Measurements from ENCODE around the gene EPB41. TPM values are rescaled to one million over a fixed set of nuclear protein-coding genes. Genes with fewer than 3 reads are reported as not detected.

The EPB41 gene
- total RNA-seq, 1 donor from 2014 or later: 15.5 TPM

DNA sequence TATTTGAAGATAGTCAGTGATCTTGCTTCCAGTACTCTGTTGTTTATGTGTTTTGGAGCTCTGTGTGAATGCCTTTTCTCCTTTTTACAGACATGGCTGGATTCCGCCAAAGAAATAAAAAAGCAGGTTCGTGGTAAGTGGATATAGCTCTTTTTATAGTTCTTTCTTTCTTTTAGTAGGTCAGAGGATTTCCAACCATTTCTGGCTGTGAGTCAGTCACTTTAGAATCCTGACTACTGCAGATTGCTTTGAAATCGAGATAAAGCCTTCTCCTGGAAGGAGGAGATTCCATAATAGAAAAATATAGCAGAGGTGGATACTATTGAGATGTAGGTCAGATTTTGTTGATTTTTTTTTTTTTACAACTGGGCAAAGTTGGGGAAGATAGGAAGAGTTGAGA lies 97.4 kb downstream of the EPB41 start:
- TF ChIP-seq, protein P1, sequence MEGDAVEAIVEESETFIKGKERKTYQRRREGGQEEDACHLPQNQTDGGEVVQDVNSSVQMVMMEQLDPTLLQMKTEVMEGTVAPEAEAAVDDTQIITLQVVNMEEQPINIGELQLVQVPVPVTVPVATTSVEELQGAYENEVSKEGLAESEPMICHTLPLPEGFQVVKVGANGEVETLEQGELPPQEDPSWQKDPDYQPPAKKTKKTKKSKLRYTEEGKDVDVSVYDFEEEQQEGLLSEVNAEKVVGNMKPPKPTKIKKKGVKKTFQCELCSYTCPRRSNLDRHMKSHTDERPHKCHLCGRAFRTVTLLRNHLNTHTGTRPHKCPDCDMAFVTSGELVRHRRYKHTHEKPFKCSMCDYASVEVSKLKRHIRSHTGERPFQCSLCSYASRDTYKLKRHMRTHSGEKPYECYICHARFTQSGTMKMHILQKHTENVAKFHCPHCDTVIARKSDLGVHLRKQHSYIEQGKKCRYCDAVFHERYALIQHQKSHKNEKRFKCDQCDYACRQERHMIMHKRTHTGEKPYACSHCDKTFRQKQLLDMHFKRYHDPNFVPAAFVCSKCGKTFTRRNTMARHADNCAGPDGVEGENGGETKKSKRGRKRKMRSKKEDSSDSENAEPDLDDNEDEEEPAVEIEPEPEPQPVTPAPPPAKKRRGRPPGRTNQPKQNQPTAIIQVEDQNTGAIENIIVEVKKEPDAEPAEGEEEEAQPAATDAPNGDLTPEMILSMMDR (conservative IDR thresholded peaks at IDR 0.05; ENCODE audit: low read depth, low read length): no peak
- no peak for DNase-seq (ENCODE audit: low read depth)

DNA sequence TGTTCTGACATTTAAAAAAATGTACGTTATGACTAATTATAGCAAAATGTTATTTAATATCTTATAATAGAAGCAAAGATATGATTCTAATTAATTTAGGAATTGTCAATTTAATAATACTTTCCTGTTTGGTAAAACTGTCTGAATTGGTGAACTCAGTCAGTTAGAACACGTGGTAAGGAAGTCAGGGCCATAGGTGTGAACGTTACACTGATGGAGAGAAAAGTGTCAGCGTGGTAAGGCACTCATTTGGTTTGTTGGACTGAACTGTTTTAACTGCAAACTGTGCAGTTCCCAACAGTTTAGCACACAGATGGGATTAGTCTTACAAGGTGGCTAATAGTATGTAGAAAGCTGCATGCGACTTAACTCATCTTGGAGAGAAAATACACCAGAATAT lies 102.9 kb downstream of the EPB41 start:
- no peak overlapping the region for H3K4me3 ChIP-seq (ENCODE audit: low read depth, low read length)
- TF ChIP-seq, protein P1 (conservative IDR thresholded peaks at IDR 0.05; ENCODE audit: low read depth, low read length): no peak
- no peak for DNase-seq (ENCODE audit: low read depth)

More for the DNA sequence above, 97.4 kb downstream of the EPB41 start:
- H3K4me3 ChIP-seq (ENCODE audit: low read depth, low read length): no peak overlapping the region

- no peak for DNase-seq (ENCODE audit: low read depth)
- TF ChIP-seq, protein P1 (conservative IDR thresholded peaks at IDR 0.05; ENCODE audit: low read depth, low read length): no peak
- H3K4me3 ChIP-seq (ENCODE audit: low read depth, low read length): no peak overlapping the region
Measured at GRCh38 chr1:29017975-29018712, 103.8 kb downstream of the EPB41 start.

GRCh38 chr1:29022620-29023019 lies 108.3 kb downstream of the EPB41 start:
- no peak for DNase-seq (ENCODE audit: low read depth)
- no peak overlapping the region for H3K4me3 ChIP-seq (ENCODE audit: low read depth, low read length)
- TF ChIP-seq, protein P1 (conservative IDR thresholded peaks at IDR 0.05; ENCODE audit: low read depth, low read length): no peak

DNA sequence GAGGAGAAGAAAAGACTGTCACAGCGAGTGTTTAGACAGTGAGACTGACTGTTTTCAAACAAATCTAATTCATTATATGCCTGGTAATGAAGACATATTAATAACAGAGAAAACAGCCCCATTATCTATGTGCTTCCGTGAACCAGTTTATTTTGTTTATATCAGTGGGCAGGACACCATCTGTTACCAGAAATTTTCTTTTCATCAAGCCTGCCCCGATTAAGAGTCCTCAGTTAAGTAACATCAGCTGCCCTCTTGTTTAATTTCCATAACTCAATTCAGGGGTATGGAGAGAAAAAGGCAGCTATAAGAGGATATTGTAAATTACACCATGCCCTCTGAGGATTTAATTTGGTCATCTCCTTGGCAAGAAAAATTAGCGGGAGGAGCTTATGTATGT lies 115.3 kb downstream of the EPB41 start:
- TF ChIP-seq, protein P1 (conservative IDR thresholded peaks at IDR 0.05; ENCODE audit: low read depth, low read length): no peak
- no peak for DNase-seq (ENCODE audit: low read depth)
- no peak overlapping the region for H3K4me3 ChIP-seq (ENCODE audit: low read depth, low read length)

DNA sequence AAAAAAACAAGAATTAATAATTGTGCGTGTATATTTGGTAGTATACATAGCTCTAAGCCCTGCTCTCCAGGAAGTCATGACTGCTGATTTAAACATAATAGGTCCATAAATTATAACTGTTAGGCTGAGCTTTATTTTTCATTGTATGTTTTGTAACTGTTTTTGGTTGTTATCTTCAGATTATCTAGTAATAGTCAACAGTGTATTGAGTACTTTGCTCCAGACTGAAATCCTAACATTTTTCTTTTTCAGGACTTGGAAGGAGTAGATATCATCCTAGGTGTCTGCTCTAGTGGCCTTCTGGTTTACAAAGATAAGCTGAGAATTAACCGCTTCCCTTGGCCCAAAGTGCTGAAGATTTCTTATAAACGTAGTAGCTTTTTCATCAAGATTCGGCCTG lies 118.5 kb downstream of the EPB41 start:
- TF ChIP-seq, protein P1 (conservative IDR thresholded peaks at IDR 0.05; ENCODE audit: low read depth, low read length): no peak
- H3K4me3 ChIP-seq (ENCODE audit: low read depth, low read length): no peak overlapping the region
- DNase-seq (ENCODE audit: low read depth): no peak
